Endothelial cell of umbilical vein (primary cell): ENCODE measurements around the gene RALGPS2. TPM values are rescaled to one million over a fixed set of nuclear protein-coding genes. Genes with fewer than 3 reads are reported as not detected.

Experiments
- BruUV-seq: library from RNA; stranded (reverse); fragments of 400-500 nt; replicated peaks from 2 replicates; lab custom pipeline; 2021; lab: Mats Ljungman, UMichigan
- CTCF ChIA-PET: fragments of 300-600, 350-600 bp; sonication (Branson Sonifier 250); formaldehyde crosslinking; loops from one replicate; lab custom pipeline; 2021; ENCODE audit warnings: antibody characterized with exemption, inconsistent platforms; lab: Charles Lee
- POLR2A ChIA-PET: fragments of 300-600, 350-600 bp; sonication (Branson Sonifier 250); formaldehyde crosslinking; loops from one replicate; lab custom pipeline; 2021; ENCODE audit warnings: antibody characterized with exemption, inconsistent platforms; lab: Charles Lee
- DNase-seq: peaks from one replicate; pipeline ENCODE4 v3.0.0-alpha.2; 2011; ENCODE audit warnings: low read depth, low spot score
- FAIRE-seq: peaks from 2 replicates; lab custom pipeline; 2011; peaks lifted over from hg19 to GRCh38; lab: Jason Lieb, UNC
- H2AFZ ChIP-seq: 2 replicates; pipeline ENCODE4 v1.6.0; 2012; ENCODE audit warnings: low read depth, low read length, control low read depth, inconsistent platforms
- H3K27ac ChIP-seq: 2 replicates; pipeline ENCODE4 v1.5.1; 2011; ENCODE audit warnings: low read depth, mild to moderate bottlenecking, control low read depth, low read length, moderate library complexity; ENCODE audit not compliant: insufficient read depth
- H3K27me3 ChIP-seq, 2 experiments: 2 replicates each; pipeline versions ENCODE4 v1.6.0 to v1.6.1; 2011; ENCODE audit warnings: low read length in 2 of 2, mixed read lengths in 1 of 2; ENCODE audit not compliant: control insufficient read depth in 2 of 2, insufficient read depth in 2 of 2
- H3K36me3 ChIP-seq, 2 experiments: 2 replicates in 1 of 2; 3 replicates in 1 of 2; pipeline ENCODE4 v1.5.1; 2011; ENCODE audit warnings: low read length in 2 of 2, mild to moderate bottlenecking in 1 of 2, moderate library complexity in 1 of 2; ENCODE audit not compliant: control insufficient read depth in 2 of 2, insufficient read depth in 2 of 2; ENCODE audit errors: extremely low read depth in 1 of 2
- H3K4me1 ChIP-seq: 3 replicates; pipeline ENCODE4 v1.5.1; 2011; ENCODE audit warnings: mild to moderate bottlenecking, low read length; ENCODE audit not compliant: control insufficient read depth, insufficient read depth; ENCODE audit errors: extremely low read depth
- H3K4me2 ChIP-seq: 2 replicates; pipeline ENCODE4 v1.6.1; 2011; ENCODE audit warnings: low read length, control low read depth, mixed read lengths; ENCODE audit not compliant: insufficient read depth
- H3K4me3 ChIP-seq, 3 experiments: fragments of 200-600 bp in 1 of 3; sonication (generic), shearing (Covaris generic) in 1 of 3; replicated peaks in 1 of 3; 2 replicates each; pipeline ENCODE4 v1.5.1; 2011 to 2016; ENCODE audit warnings: control low read depth in 3 of 3, low read length in 3 of 3, mild to moderate bottlenecking in 2 of 3, inconsistent platforms in 1 of 3, low read depth in 1 of 3, moderate library complexity in 1 of 3; ENCODE audit not compliant: insufficient read depth in 1 of 3
- H3K79me2 ChIP-seq: 2 replicates; pipeline ENCODE4 v1.6.0; 2012; ENCODE audit warnings: low read length, inconsistent platforms; ENCODE audit not compliant: control insufficient read depth, insufficient read depth
- H3K9ac ChIP-seq: replicated peaks from 2 replicates; pipeline ENCODE3; 2011; ENCODE audit warnings: low read length, control low read depth; ENCODE audit not compliant: insufficient read depth; ENCODE audit errors: extremely low read depth
- H3K9me1 ChIP-seq: replicated peaks from 3 replicates; pipeline ENCODE4 v1.6.0; 2011; ENCODE audit warnings: mild to moderate bottlenecking, low read length; ENCODE audit not compliant: control insufficient read depth, insufficient read depth; ENCODE audit errors: extremely low read depth
- H3K9me3 ChIP-seq: replicated peaks from 2 replicates; pipeline ENCODE4 v1.5.1; 2012; ENCODE audit warnings: low read length, inconsistent platforms; ENCODE audit not compliant: control insufficient read depth, insufficient read depth
- H4K20me1 ChIP-seq: replicated peaks from 2 replicates; pipeline ENCODE3; 2011; ENCODE audit warnings: mild to moderate bottlenecking, low read length; ENCODE audit not compliant: control insufficient read depth, insufficient read depth; ENCODE audit errors: extremely low read depth
- EZH2 ChIP-seq: IDR thresholded peaks from 2 replicates; pipeline ENCODE4 v1.6.1; 2012; ENCODE audit warnings: borderline replicate concordance, low read depth, mild to moderate bottlenecking, moderate library complexity, low read length, inconsistent platforms; ENCODE audit not compliant: severe bottlenecking
- FOS ChIP-seq: IDR thresholded peaks from 2 replicates; pipeline ENCODE4 v1.6.1; 2011; ENCODE audit warnings: mild to moderate bottlenecking, low read length, moderate library complexity, borderline replicate concordance; ENCODE audit not compliant: insufficient read depth
- GATA2 ChIP-seq: IDR thresholded peaks from 2 replicates; pipeline ENCODE4 v1.7.0; 2011; ENCODE audit warnings: low read depth, mild to moderate bottlenecking, moderate library complexity, mixed read lengths, low read length; ENCODE audit not compliant: insufficient read length, insufficient read depth
- JUN ChIP-seq: IDR thresholded peaks from 2 replicates; pipeline ENCODE4 v1.6.1; 2011; ENCODE audit warnings: borderline replicate concordance, low read depth; ENCODE audit not compliant: insufficient read length, insufficient read depth
- MYC ChIP-seq: IDR thresholded peaks from one replicate; pipeline ENCODE4 v1.6.1; 2011; ENCODE audit warnings: mild to moderate bottlenecking, low read depth, low read length
- POLR2A ChIP-seq: IDR thresholded peaks from 2 replicates; pipeline ENCODE4 v1.6.1; 2012; ENCODE audit warnings: low read depth, mild to moderate bottlenecking, control low read depth, low read length
- POLR2AphosphoS5 ChIP-seq: IDR thresholded peaks from 2 replicates; pipeline ENCODE4 v1.6.1; 2012; ENCODE audit warnings: low read depth, mild to moderate bottlenecking, control low read depth, low read length, moderate library complexity; ENCODE audit not compliant: insufficient read depth
- dilution Hi-C: fragments of 300-500 bp; cut with MboI; formaldehyde crosslinking; loops from one replicate; pipeline ENCODE4 v1.15.0; 2019; ENCODE audit warnings: low sequenced_read_pairs; ENCODE audit not compliant: extremely low pct_ligation_motif_present
- intact Hi-C: fragments of 100-400 bp; cut with micrococcal nuclease; formaldehyde crosslinking; loops from one replicate; pipeline ENCODE4 v1.10.0; 2022
- polyA plus RNA-seq, 4 experiments: library from polyadenylated mRNA; depleted of rRNA in 3 of 4; stranded (reverse) in 3 of 4; unstranded in 1 of 4; fragments of >200 nt; gene quantifications; 2 replicates each; pipeline versions ENCODE4 v1.2.1 to v1.2.3, GENCODE V29; 2011 to 2012; ENCODE audit warnings: missing spikeins in 1 of 4
- total RNA-seq: library from RNA; stranded (reverse); gene quantifications from 2 replicates; pipeline ENCODE4 v1.2.3, GENCODE V29; 2021
- TF ChIP-seq, protein P1 (sequence below), 2 donors: IDR thresholded peaks; 1 replicate in 1 of 2; 2 replicates in 1 of 2; pipeline ENCODE4 v1.5.1; 2011; ENCODE audit warnings: low read length in 2 of 2, mild to moderate bottlenecking in 2 of 2, moderate library complexity in 2 of 2, control low read depth in 1 of 2, inconsistent platforms in 1 of 2, low read depth in 1 of 2; ENCODE audit not compliant: insufficient read depth in 1 of 2; ENCODE audit errors: extremely low read depth in 1 of 2
- TF ChIP-seq, protein P2 (sequence below): IDR thresholded peaks from 2 replicates; pipeline ENCODE4 v1.6.1; 2011; ENCODE audit not compliant: insufficient read depth, insufficient read length

Gene RALGPS2
- total and polyA plus RNA-seq, 2 donors (not counting 3 experiments of a cell fraction or from before 2014, with no cell fraction given): 4.6 to 27.7 TPM

GRCh38 chr1:178874966-178875365 is 149.9 kb downstream of the RALGPS2 start:
- H3K9me3 ChIP-seq: no peaks in the 10 kb centered on the region
- no peaks in the 10 kb centered on the region for H3K27me3 ChIP-seq
- no peak overlapping the region for H2AFZ ChIP-seq
- H3K4me2 ChIP-seq: no peak overlapping the region
- no peak for TF ChIP-seq POLR2A
- no peak for TF ChIP-seq EZH2
- no peak for TF ChIP-seq GATA2
- TF ChIP-seq JUN: no peak
- TF ChIP-seq POLR2AphosphoS5: no peak
- TF ChIP-seq MYC: no peak
- peaks cover 3% of the 10 kb centered on the region for H4K20me1 ChIP-seq
- no peaks in the 10 kb centered on the region for H3K36me3 ChIP-seq
- no peak overlapping the region for H3K4me3 ChIP-seq
- CTCF ChIA-PET: no interaction called here
- no peak overlapping the region for H3K27ac ChIP-seq
- H3K4me1 ChIP-seq: peaks cover 24% of the 10 kb centered on the region
- H3K79me2 ChIP-seq: no peaks in the 10 kb centered on the region
- POLR2A ChIA-PET: no interaction called here
- no peaks in the 10 kb centered on the region for H3K9me1 ChIP-seq
- intact Hi-C loops (no loop called here), dilution Hi-C loops (no loop called here)
- no peak for FAIRE-seq
- no peak for DNase-seq
- BruUV-seq: no TSS peak
- no peak overlapping the region for H3K9ac ChIP-seq

- Histone ChIP-seq H3K9me3 (no peaks in the 10 kb centered on the region), H3K4me3 (no peak overlapping the region), H3K4me1 (peaks cover 15% of the 10 kb centered on the region), H3K27me3 (no peaks in the 10 kb centered on the region), H3K27ac (no peak overlapping the region), H4K20me1 (peaks cover 3% of the 10 kb centered on the region), H3K36me3 (no peaks in the 10 kb centered on the region), H2AFZ (no peak overlapping the region), H3K9ac (no peak overlapping the region), H3K9me1 (no peaks in the 10 kb centered on the region), H3K79me2 (no peaks in the 10 kb centered on the region), H3K4me2 (no peak overlapping the region)
- DNase-seq (no peak), FAIRE-seq (no peak)
- ChIA-PET POLR2A (no interaction called here), CTCF (no interaction called here)
- TF ChIP-seq MYC (no peak), POLR2AphosphoS5 (no peak), JUN (no peak), GATA2 (no peak), FOS (no peak), EZH2 (no peak), POLR2A (no peak)
- TF ChIP-seq, protein P1, sequence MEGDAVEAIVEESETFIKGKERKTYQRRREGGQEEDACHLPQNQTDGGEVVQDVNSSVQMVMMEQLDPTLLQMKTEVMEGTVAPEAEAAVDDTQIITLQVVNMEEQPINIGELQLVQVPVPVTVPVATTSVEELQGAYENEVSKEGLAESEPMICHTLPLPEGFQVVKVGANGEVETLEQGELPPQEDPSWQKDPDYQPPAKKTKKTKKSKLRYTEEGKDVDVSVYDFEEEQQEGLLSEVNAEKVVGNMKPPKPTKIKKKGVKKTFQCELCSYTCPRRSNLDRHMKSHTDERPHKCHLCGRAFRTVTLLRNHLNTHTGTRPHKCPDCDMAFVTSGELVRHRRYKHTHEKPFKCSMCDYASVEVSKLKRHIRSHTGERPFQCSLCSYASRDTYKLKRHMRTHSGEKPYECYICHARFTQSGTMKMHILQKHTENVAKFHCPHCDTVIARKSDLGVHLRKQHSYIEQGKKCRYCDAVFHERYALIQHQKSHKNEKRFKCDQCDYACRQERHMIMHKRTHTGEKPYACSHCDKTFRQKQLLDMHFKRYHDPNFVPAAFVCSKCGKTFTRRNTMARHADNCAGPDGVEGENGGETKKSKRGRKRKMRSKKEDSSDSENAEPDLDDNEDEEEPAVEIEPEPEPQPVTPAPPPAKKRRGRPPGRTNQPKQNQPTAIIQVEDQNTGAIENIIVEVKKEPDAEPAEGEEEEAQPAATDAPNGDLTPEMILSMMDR (IDR thresholded peaks at IDR 0.05; ENCODE audit: extremely low read depth in 1 of 2, insufficient read depth in 1 of 2, low read depth in 1 of 2, low read length in 2 of 2): no peak
- TF ChIP-seq, protein P2, sequence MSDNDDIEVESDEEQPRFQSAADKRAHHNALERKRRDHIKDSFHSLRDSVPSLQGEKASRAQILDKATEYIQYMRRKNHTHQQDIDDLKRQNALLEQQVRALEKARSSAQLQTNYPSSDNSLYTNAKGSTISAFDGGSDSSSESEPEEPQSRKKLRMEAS: no peak
- BruUV-seq: no TSS peak
- intact Hi-C loops: no loop called here
- dilution Hi-C loops: no loop called here
Measured at GRCh38 chr1:178875936-178876335, 150.9 kb downstream of the RALGPS2 start.
